Astrocyte (in vitro differentiated cells and primary cell): ENCODE results near the gene C2orf42. TPM values are rescaled to one million over a fixed set of nuclear protein-coding genes. Genes with fewer than 3 reads are reported as not detected.

ENCODE experiments used
- DNase-seq: peaks from one replicate; pipeline ENCODE4 v3.0.0-alpha.2; 2010; ENCODE audit warnings: low read depth
- FAIRE-seq: peaks from 2 replicates; lab custom pipeline; 2011; peaks lifted over from hg19 to GRCh38; lab: Jason Lieb, UNC
- H2AFZ ChIP-seq: 2 replicates; pipeline ENCODE4 v1.6.0; 2012; ENCODE audit warnings: low read depth, low read length, inconsistent platforms
- H3K27ac ChIP-seq: 2 replicates; pipeline ENCODE4 v1.5.1; 2011; ENCODE audit warnings: low read depth, low read length, inconsistent platforms
- H3K27me3 ChIP-seq: 2 replicates; pipeline ENCODE4 v1.6.0; 2011; ENCODE audit warnings: low read length, inconsistent platforms; ENCODE audit not compliant: insufficient read depth
- H3K36me3 ChIP-seq: 2 replicates; pipeline ENCODE4 v1.5.1; 2011; ENCODE audit warnings: low read length, inconsistent platforms; ENCODE audit not compliant: insufficient read depth
- H3K4me1 ChIP-seq: 2 replicates; pipeline ENCODE4 v1.5.1; 2011; ENCODE audit warnings: low read length, inconsistent platforms; ENCODE audit not compliant: insufficient read depth
- H3K4me2 ChIP-seq: 2 replicates; pipeline ENCODE4 v1.6.0; 2012; ENCODE audit warnings: low read length, inconsistent platforms
- H3K4me3 ChIP-seq: 2 replicates; pipeline ENCODE4 v1.5.1; 2011; ENCODE audit warnings: low read depth, mild to moderate bottlenecking, low read length, inconsistent platforms; ENCODE audit not compliant: insufficient read depth
- H3K79me2 ChIP-seq: 2 replicates; pipeline ENCODE4 v1.6.0; 2012; ENCODE audit warnings: mild to moderate bottlenecking, low read length, inconsistent platforms; ENCODE audit not compliant: insufficient read depth
- H3K9ac ChIP-seq: 2 replicates; pipeline ENCODE4 v1.6.0; 2012; ENCODE audit warnings: mild to moderate bottlenecking, low read length, inconsistent platforms
- H3K9me3 ChIP-seq: 2 replicates; pipeline ENCODE4 v1.5.1; 2012; ENCODE audit warnings: low read depth, mild to moderate bottlenecking, low read length, inconsistent platforms; ENCODE audit not compliant: insufficient read depth
- H4K20me1 ChIP-seq: 2 replicates; pipeline ENCODE4 v1.6.0; 2012; ENCODE audit warnings: low read length, inconsistent platforms; ENCODE audit not compliant: insufficient read depth
- H3K27ac Mint-ChIP-seq: one replicate; pipeline ENCODE4 v1.8.0; 2021; ENCODE audit warnings: mild to moderate bottlenecking, mixed read lengths; ENCODE audit not compliant: unreplicated experiment
- H3K27me3 Mint-ChIP-seq: one replicate; pipeline ENCODE4 v1.8.0; 2021; ENCODE audit warnings: low read depth, mixed read lengths; ENCODE audit not compliant: unreplicated experiment
- H3K36me3 Mint-ChIP-seq: one replicate; pipeline ENCODE4 v1.8.0; 2021; ENCODE audit warnings: low read depth, mixed read lengths; ENCODE audit not compliant: unreplicated experiment
- H3K4me1 Mint-ChIP-seq: one replicate; pipeline ENCODE4 v1.8.0; 2021; ENCODE audit warnings: low read depth, mixed read lengths; ENCODE audit not compliant: unreplicated experiment
- H3K4me3 Mint-ChIP-seq: one replicate; pipeline ENCODE4 v1.8.0; 2021; ENCODE audit warnings: mild to moderate bottlenecking, moderate library complexity, mixed read lengths; ENCODE audit not compliant: unreplicated experiment
- H3K9me3 Mint-ChIP-seq: one replicate; pipeline ENCODE4 v1.8.0; 2021; ENCODE audit warnings: mild to moderate bottlenecking, mixed read lengths; ENCODE audit not compliant: unreplicated experiment
- CTCF ChIP-seq: IDR thresholded peaks from 2 replicates; pipeline ENCODE4 v1.5.1; 2011; ENCODE audit warnings: low read depth, mild to moderate bottlenecking, inconsistent platforms, low read length, moderate library complexity; ENCODE audit not compliant: insufficient read depth
- EZH2 ChIP-seq: IDR thresholded peaks from 2 replicates; pipeline ENCODE4 v1.6.1; 2012; ENCODE audit warnings: mild to moderate bottlenecking, low read length, inconsistent platforms; ENCODE audit not compliant: insufficient read depth
- total RNA-seq: library from RNA; stranded (reverse); gene quantifications from 2 replicates; pipeline ENCODE4 v1.2.1, GENCODE V29; 2021

Gene C2orf42
- total RNA-seq, 1 donor from 2014 or later: 20.7 TPM

- Mint-ChIP-seq H3K9me3 (no peaks in the 10 kb centered on the region), H3K27ac (no peak overlapping the region), H3K4me1 (peaks cover 7% of the 10 kb centered on the region), H3K27me3 (no peaks in the 10 kb centered on the region), H3K36me3 (peaks cover 11% of the 10 kb centered on the region), H3K4me3 (no peak overlapping the region)
- TF ChIP-seq EZH2 (no peak), CTCF (no peak)
- Histone ChIP-seq H3K4me1 (no peaks in the 10 kb centered on the region), H3K79me2 (peaks cover 10% of the 10 kb centered on the region), H2AFZ (no peak overlapping the region), H3K9me3 (no peaks in the 10 kb centered on the region), H3K9ac (no peak overlapping the region), H3K4me2 (no peak overlapping the region), H4K20me1 (peaks cover 21% of the 10 kb centered on the region), H3K27ac (no peak overlapping the region), H3K27me3 (no peaks in the 10 kb centered on the region), H3K4me3 (no peak overlapping the region), H3K36me3 (peaks cover 59% of the 10 kb centered on the region)
- FAIRE-seq: peak; percentile 90
- peak; percentile 72 for DNase-seq
Measured at GRCh38 chr2:70214953-70215549, 24.2 kb upstream of the C2orf42 start.

DNA sequence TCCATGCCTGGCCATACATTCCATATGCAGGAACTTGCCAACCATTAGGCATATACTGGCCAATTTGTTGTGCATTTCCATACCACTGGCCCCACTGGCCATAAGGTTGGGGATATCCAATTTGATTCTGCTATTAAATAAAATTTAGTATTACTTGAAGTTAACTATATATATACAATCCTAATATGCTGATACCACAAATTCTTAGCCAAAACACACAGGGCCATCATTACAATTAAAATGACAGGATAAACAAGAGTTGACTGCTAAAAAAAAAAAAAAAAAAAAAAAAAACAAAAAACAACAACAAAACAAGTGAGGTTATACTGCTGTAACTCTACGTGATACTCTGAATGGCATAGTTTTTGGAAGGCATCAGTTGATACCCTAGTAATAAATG, 23.5 kb upstream of the C2orf42 start:
- H3K36me3 ChIP-seq: peaks cover 54% of the 10 kb centered on the region
- no peaks in the 10 kb centered on the region for H3K9me3 Mint-ChIP-seq
- peaks cover 9% of the 10 kb centered on the region for H3K36me3 Mint-ChIP-seq
- FAIRE-seq (no peak), DNase-seq (no peak)
- H3K79me2 ChIP-seq: peaks cover 10% of the 10 kb centered on the region
- H3K4me2 ChIP-seq: no peak overlapping the region
- TF ChIP-seq EZH2 (no peak), CTCF (no peak)
- no peaks in the 10 kb centered on the region for H3K4me1 ChIP-seq
- H3K4me3 Mint-ChIP-seq: no peak overlapping the region
- peaks cover 14% of the 10 kb centered on the region for H4K20me1 ChIP-seq
- H3K27me3 Mint-ChIP-seq: no peaks in the 10 kb centered on the region
- H2AFZ ChIP-seq: no peak overlapping the region
- H3K9me3 ChIP-seq: no peaks in the 10 kb centered on the region
- H3K4me1 Mint-ChIP-seq: peaks cover 7% of the 10 kb centered on the region
- H3K27ac ChIP-seq: no peak overlapping the region
- H3K9ac ChIP-seq: no peak overlapping the region
- H3K27ac Mint-ChIP-seq: no peak overlapping the region
- H3K4me3 ChIP-seq: no peak overlapping the region
- H3K27me3 ChIP-seq: no peaks in the 10 kb centered on the region

- no peak for TF ChIP-seq EZH2
- no peak for TF ChIP-seq CTCF
- H2AFZ ChIP-seq: no peak overlapping the region
- no peak overlapping the region for H3K4me3 ChIP-seq
- H3K36me3 ChIP-seq: peaks cover 42% of the 10 kb centered on the region
- no peaks in the 10 kb centered on the region for H4K20me1 ChIP-seq
- H3K36me3 Mint-ChIP-seq: peaks cover 10% of the 10 kb centered on the region
- H3K4me3 Mint-ChIP-seq: no peak overlapping the region
- H3K4me1 ChIP-seq: no peaks in the 10 kb centered on the region
- no peaks in the 10 kb centered on the region for H3K9me3 Mint-ChIP-seq
- H3K27me3 ChIP-seq: no peaks in the 10 kb centered on the region
- DNase-seq (no peak), FAIRE-seq (no peak)
- H3K79me2 ChIP-seq: no peaks in the 10 kb centered on the region
- no peaks in the 10 kb centered on the region for H3K4me1 Mint-ChIP-seq
- H3K27ac Mint-ChIP-seq: peak overlapping the region; percentile 14
- no peak overlapping the region for H3K4me2 ChIP-seq
- H3K27me3 Mint-ChIP-seq: no peaks in the 10 kb centered on the region
- H3K27ac ChIP-seq: no peak overlapping the region
- no peak overlapping the region for H3K9ac ChIP-seq
- no peaks in the 10 kb centered on the region for H3K9me3 ChIP-seq
Measured at GRCh38 chr2:70212298-70212932, 21.6 kb upstream of the C2orf42 start.
